NCI-H1930 (cell line): Measurements from ENCODE around the gene LMBRD1.

Experiments used
- DNase-seq, 2 experiments: peaks; one replicate each; lab custom pipeline; 2025; lab: John Stamatoyannopoulos, UW

LMBRD1 gene

GRCh38 chr6:69631552-69632346, 165.1 kb downstream of the LMBRD1 start:
- no peak for DNase-seq

GRCh38 chr6:69630767-69631166, 166.0 kb downstream of the LMBRD1 start:
- DNase-seq, result no peak

DNA sequence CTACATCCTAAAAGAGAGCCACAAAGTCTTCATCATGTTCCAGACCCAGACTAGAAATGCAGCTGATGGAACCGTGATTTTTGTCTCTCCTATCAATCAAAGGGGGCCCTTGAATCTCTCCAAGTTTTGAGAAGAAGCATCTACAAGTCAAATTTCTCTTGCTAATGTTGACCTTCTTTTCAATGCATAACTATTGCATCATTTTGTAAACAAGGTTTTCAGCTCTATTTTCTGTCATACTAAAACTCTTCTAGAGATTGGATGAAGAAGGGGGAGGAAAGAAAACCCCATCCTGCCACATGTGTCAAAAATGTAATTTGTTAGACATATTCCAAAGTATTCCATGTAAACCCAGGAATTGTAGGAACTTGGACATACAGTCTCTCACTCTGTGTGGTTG, 169.2 kb downstream of the LMBRD1 start:
- DNase-seq, result no peak

GRCh38 chr6:69624944-69625343, 171.9 kb downstream of the LMBRD1 start:
- DNase-seq, result no peak
